GM23338 (cell line): Measurements from ENCODE around the gene ATG7. TPM values are rescaled to one million over a fixed set of nuclear protein-coding genes. Genes with fewer than 3 reads are reported as not detected.

Experiments
- ATAC-seq: fragments of 200-7000 bp; cut with Tn5 transposase; 3 replicates; pipeline ENCODE4 v1.9.1; 2020
- DNase-seq: peaks from one replicate; pipeline ENCODE4 v3.0.0-alpha.2; 2015; ENCODE audit warnings: low spot score
- H2AFZ ChIP-seq: fragments of 200-600 bp; sonication (generic); 2 replicates; pipeline ENCODE4 v1.8.0; 2016; ENCODE audit warnings: antibody characterized with exemption, mild to moderate bottlenecking, moderate library complexity
- H3F3A ChIP-seq: fragments of 200-600 bp; sonication (generic); replicated peaks from 2 replicates; pipeline ENCODE4 v1.8.0; 2017; ENCODE audit warnings: antibody characterized with exemption, mixed run types, low read depth
- H3K27ac ChIP-seq: fragments of 200-600 bp; sonication (generic); 2 replicates; pipeline ENCODE4 v1.6.1; 2016; ENCODE audit warnings: low read depth
- H3K27me3 ChIP-seq: fragments of 200-600 bp; sonication (generic); 2 replicates; pipeline ENCODE4 v1.8.0; 2016; ENCODE audit warnings: mild to moderate bottlenecking, mixed run types, moderate library complexity; ENCODE audit not compliant: insufficient read depth
- H3K36me3 ChIP-seq: fragments of 200-600 bp; sonication (generic); 2 replicates; pipeline ENCODE4 v1.8.0; 2016; ENCODE audit warnings: mild to moderate bottlenecking; ENCODE audit not compliant: insufficient read depth
- H3K4me1 ChIP-seq: fragments of 200-600 bp; sonication (generic); 2 replicates; pipeline ENCODE4 v1.8.0; 2016; ENCODE audit warnings: mild to moderate bottlenecking, moderate library complexity; ENCODE audit not compliant: insufficient read depth
- H3K4me2 ChIP-seq: fragments of 200-600 bp; sonication (generic); 2 replicates; pipeline ENCODE4 v1.7.1; 2017; ENCODE audit warnings: mixed run types
- H3K4me3 ChIP-seq: fragments of 200-600 bp; sonication (generic); 2 replicates; pipeline ENCODE4 v1.6.1; 2016; ENCODE audit warnings: mixed run types
- H3K79me2 ChIP-seq: fragments of 200-600 bp; sonication (generic); replicated peaks from 2 replicates; pipeline ENCODE4 v1.8.0; 2017; ENCODE audit warnings: mild to moderate bottlenecking; ENCODE audit not compliant: insufficient read depth
- H3K9me2 ChIP-seq: fragments of 200-600 bp; sonication (generic); 2 replicates; pipeline ENCODE4 v1.8.0; 2017; ENCODE audit not compliant: insufficient read depth
- H4K20me1 ChIP-seq: fragments of 200-600 bp; sonication (generic); replicated peaks from 2 replicates; pipeline ENCODE4 v1.8.0; 2017; ENCODE audit warnings: mild to moderate bottlenecking; ENCODE audit not compliant: insufficient read depth
- H3K27ac Mint-ChIP-seq: 2 replicates; pipeline ENCODE4 v1.8.0; 2020; ENCODE audit warnings: inconsistent platforms, mild to moderate bottlenecking, moderate library complexity, mixed read lengths
- H3K27me3 Mint-ChIP-seq: 3 replicates; pipeline ENCODE4 v1.8.0; 2022; ENCODE audit warnings: low read depth, mild to moderate bottlenecking, moderate library complexity, mixed read lengths, inconsistent platforms; ENCODE audit not compliant: insufficient read depth, poor library complexity
- H3K36me3 Mint-ChIP-seq: 3 replicates; pipeline ENCODE4 v1.8.0; 2021; ENCODE audit warnings: low read depth, mild to moderate bottlenecking, inconsistent platforms, moderate library complexity, mixed read lengths
- H3K4me1 Mint-ChIP-seq: 3 replicates; pipeline ENCODE4 v1.8.0; 2020; ENCODE audit warnings: mild to moderate bottlenecking, inconsistent platforms, mixed read lengths
- H3K4me3 Mint-ChIP-seq: 3 replicates; pipeline ENCODE4 v1.8.0; 2021; ENCODE audit warnings: moderate library complexity, mild to moderate bottlenecking, inconsistent platforms, mixed read lengths
- H3K9me3 Mint-ChIP-seq: 3 replicates; pipeline ENCODE4 v1.8.0; 2020; ENCODE audit warnings: moderate library complexity, mild to moderate bottlenecking, inconsistent platforms, mixed read lengths
- ETS1 ChIP-seq: IDR thresholded peaks from 2 replicates; pipeline ENCODE4 v1.6.1; 2016; ENCODE audit warnings: antibody characterized with exemption
- EZH2 ChIP-seq: fragments of 200-600 bp; sonication (generic); IDR thresholded peaks from one replicate; pipeline ENCODE4 v1.8.0; 2017; ENCODE audit warnings: antibody characterized with exemption, mild to moderate bottlenecking, low read depth; ENCODE audit not compliant: unreplicated experiment
- JUNB ChIP-seq: IDR thresholded peaks from one replicate; pipeline ENCODE4 v1.6.1; 2016; ENCODE audit warnings: antibody characterized with exemption; ENCODE audit not compliant: unreplicated experiment
- NANOG ChIP-seq: IDR thresholded peaks from 2 replicates; pipeline ENCODE4 v1.6.1; 2016; ENCODE audit warnings: antibody characterized with exemption, borderline replicate concordance
- POLR2AphosphoS5 ChIP-seq: IDR thresholded peaks from 2 replicates; pipeline ENCODE4 v1.6.1; 2016; ENCODE audit warnings: antibody characterized with exemption, low read depth
- REST ChIP-seq: IDR thresholded peaks from one replicate; pipeline ENCODE4 v1.6.1; 2018; ENCODE audit warnings: antibody characterized with exemption; ENCODE audit not compliant: unreplicated experiment
- ZNF114 ChIP-seq: fragments of 250-450 bp; sonication (Bioruptor Pico); IDR thresholded peaks from 2 replicates; pipeline ENCODE4 v1.5.0; 2020; ENCODE audit warnings: mild to moderate bottlenecking, moderate library complexity
- ZNF331 ChIP-seq: fragments of 250-450 bp; sonication (Bioruptor Pico); IDR thresholded peaks from 2 replicates; pipeline ENCODE4 v1.5.0; 2020; ENCODE audit warnings: low read depth, mild to moderate bottlenecking, moderate library complexity
- ZNF462 ChIP-seq: fragments of 250-450 bp; sonication (Bioruptor Pico); IDR thresholded peaks from 2 replicates; pipeline ENCODE4 v1.5.0; 2020; ENCODE audit warnings: mild to moderate bottlenecking, moderate library complexity
- polyA plus RNA-seq: library from polyadenylated mRNA; unstranded; fragments of >200 nt; fragmentation: Nextera tagmentation; extraction: Ambion mirVana; gene quantifications from 2 replicates; pipeline ENCODE4 v1.2.1, GENCODE V29; 2016
- total RNA-seq: library from RNA; depleted of rRNA; stranded (reverse); fragments of >200 nt; shearing (Covaris generic); gene quantifications from 2 replicates; pipeline ENCODE4 v1.2.3, GENCODE V29; 2014

The ATG7 gene
- total and polyA plus RNA-seq, 2 experiments from 2014 or later = 16.2 to 36.7 TPM

GRCh38 chr3:11367143-11367693 is 95.0 kb downstream of the ATG7 start:
- H3K4me2 ChIP-seq = no peak overlapping the region
- Mint-ChIP-seq H3K4me3 (no peak overlapping the region), H3K27ac (peak overlapping the region; percentile 81), H3K9me3 (no peaks in the 10 kb centered on the region), H3K36me3 (peaks cover 4% of the 10 kb centered on the region; the same call in 1 of the 3 replicates), H3K4me1 (peaks cover 22% of the 10 kb centered on the region), H3K27me3 (no peaks in the 10 kb centered on the region)
- no peaks in the 10 kb centered on the region for H3K9me2 ChIP-seq
- DNase-seq (peak; percentile 44), ATAC-seq (peak; percentile 59)
- H3K27me3 ChIP-seq = no peaks in the 10 kb centered on the region
- H2AFZ ChIP-seq = no peak overlapping the region
- H3K4me1 ChIP-seq = peaks cover 8% of the 10 kb centered on the region; the same call in 1 of the 2 replicates
- no peak overlapping the region for H3K4me3 ChIP-seq
- TF ChIP-seq NANOG (no peak), ZNF114 (CRISPR knock-in tag) (no peak), POLR2AphosphoS5 (no peak), EZH2 (no peak), ETS1 (no peak), REST (no peak), ZNF462 (no peak), ZNF331 (CRISPR knock-in tag) (no peak), JUNB (no peak)
- H3K79me2 ChIP-seq = no peaks in the 10 kb centered on the region
- no peaks in the 10 kb centered on the region for H4K20me1 ChIP-seq
- H3K36me3 ChIP-seq = no peaks in the 10 kb centered on the region
- no peaks in the 10 kb centered on the region for H3F3A ChIP-seq
- no peak overlapping the region for H3K27ac ChIP-seq
